Measurements from ENCODE around the gene NPTX1.

GRCh38 chr17:80520810-80521455 is 44.5 kb upstream of the NPTX1 start:
- TF ChIP-seq EZH2 (IDR thresholded peaks at IDR 0.05; ENCODE audit: borderline replicate concordance, insufficient read depth, low read depth, low read length, poor library complexity, severe bottlenecking) (no peak), CTCF (IDR thresholded peaks at IDR 0.05) (no peak)
